Skeletal muscle tissue (tissue), 4 donors: ENCODE results near the gene CLEC6A. TPM values are rescaled to one million over a fixed set of nuclear protein-coding genes. Genes with fewer than 3 reads are reported as not detected.

Source experiments
- H3K27ac ChIP-seq: one replicate; pipeline ENCODE4 v1.7.0; 2013; ENCODE audit warnings: mild to moderate bottlenecking, low read depth, low read length, inconsistent platforms
- H3K27me3 ChIP-seq, 3 donors: one replicate each; pipeline ENCODE4 v1.7.0; 2013; ENCODE audit warnings: low read length in 3 of 3; ENCODE audit not compliant: control insufficient read depth in 3 of 3, insufficient read depth in 3 of 3
- H3K36me3 ChIP-seq, 3 donors: one replicate each; pipeline ENCODE4 v1.7.0; 2013; ENCODE audit warnings: low read length in 3 of 3; ENCODE audit not compliant: control insufficient read depth in 3 of 3, insufficient read depth in 3 of 3
- H3K4me1 ChIP-seq, 3 donors: one replicate each; pipeline ENCODE4 v1.7.0; 2013; ENCODE audit warnings: low read length in 3 of 3, mild to moderate bottlenecking in 3 of 3; ENCODE audit not compliant: control insufficient read depth in 3 of 3, insufficient read depth in 3 of 3
- H3K4me3 ChIP-seq, 3 donors: one replicate each; pipeline ENCODE4 v1.7.0; 2013; ENCODE audit warnings: low read length in 3 of 3
- H3K9ac ChIP-seq, 3 donors: one replicate each; pipeline ENCODE4 v1.7.0; 2013; ENCODE audit warnings: low read length in 3 of 3, mild to moderate bottlenecking in 3 of 3, moderate library complexity in 2 of 3, low read depth in 1 of 3
- H3K9me3 ChIP-seq, 3 donors: one replicate each; pipeline ENCODE4 v1.7.0; 2013; ENCODE audit warnings: low read length in 3 of 3; ENCODE audit not compliant: control insufficient read depth in 3 of 3
- total RNA-seq: library from RNA; depleted of rRNA; stranded (reverse); fragments of >200 nt; gene quantifications from one replicate; pipeline ENCODE4 v1.2.3, GENCODE V29; 2014
- donor health status: Osteomylitis.

Gene CLEC6A
- total RNA-seq, 1 donor from 2014 or later: under 0.01 TPM

DNA sequence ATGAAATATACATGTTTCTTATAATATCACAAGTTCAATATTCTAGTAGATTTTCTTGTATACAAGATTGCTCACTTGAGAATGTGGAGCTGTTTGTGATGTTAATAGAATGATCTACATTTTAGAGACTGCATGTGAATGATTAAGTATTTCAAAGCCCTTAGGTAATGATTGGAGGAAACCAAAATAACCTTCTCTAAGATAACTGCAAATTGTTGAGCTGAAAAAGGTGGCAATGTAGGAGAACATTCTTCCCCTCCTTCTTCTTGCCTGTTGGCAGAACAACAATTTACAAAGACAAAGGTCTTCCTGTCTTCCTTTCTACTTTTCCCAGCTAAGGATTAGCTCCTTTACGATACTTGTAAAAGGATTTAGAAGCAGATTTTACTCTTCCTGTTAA lies 2.0 kb upstream of the CLEC6A start:
- Histone ChIP-seq H3K9ac (no peak overlapping the region), H3K4me3 (no peak overlapping the region), H3K36me3 (no peaks in the 10 kb centered on the region), H3K27me3 (no peaks in the 10 kb centered on the region), H3K9me3 (no peaks in the 10 kb centered on the region), H3K4me1 (no peaks in the 10 kb centered on the region), H3K27ac (no peak overlapping the region)

GRCh38 chr12:8455271-8455670 lies 491 bp upstream of the CLEC6A start:
- H3K36me3 ChIP-seq: no peaks in the 10 kb centered on the region
- H3K9ac ChIP-seq: no peak overlapping the region
- H3K4me3 ChIP-seq: no peak overlapping the region
- no peaks in the 10 kb centered on the region for H3K9me3 ChIP-seq
- H3K27me3 ChIP-seq: no peaks in the 10 kb centered on the region
- H3K4me1 ChIP-seq: no peaks in the 10 kb centered on the region
- H3K27ac ChIP-seq: no peak overlapping the region

- Histone ChIP-seq H3K4me1 (no peaks in the 10 kb centered on the region), H3K27ac (no peak overlapping the region), H3K9ac (no peak overlapping the region), H3K4me3 (no peak overlapping the region), H3K27me3 (peaks cover 0 to 4% (median 0%) of the 10 kb centered on the region in 3 donors), H3K36me3 (no peaks in the 10 kb centered on the region), H3K9me3 (no peaks in the 10 kb centered on the region)
Observed at GRCh38 chr12:8461426-8461825, 5.7 kb downstream of the CLEC6A start.

DNA sequence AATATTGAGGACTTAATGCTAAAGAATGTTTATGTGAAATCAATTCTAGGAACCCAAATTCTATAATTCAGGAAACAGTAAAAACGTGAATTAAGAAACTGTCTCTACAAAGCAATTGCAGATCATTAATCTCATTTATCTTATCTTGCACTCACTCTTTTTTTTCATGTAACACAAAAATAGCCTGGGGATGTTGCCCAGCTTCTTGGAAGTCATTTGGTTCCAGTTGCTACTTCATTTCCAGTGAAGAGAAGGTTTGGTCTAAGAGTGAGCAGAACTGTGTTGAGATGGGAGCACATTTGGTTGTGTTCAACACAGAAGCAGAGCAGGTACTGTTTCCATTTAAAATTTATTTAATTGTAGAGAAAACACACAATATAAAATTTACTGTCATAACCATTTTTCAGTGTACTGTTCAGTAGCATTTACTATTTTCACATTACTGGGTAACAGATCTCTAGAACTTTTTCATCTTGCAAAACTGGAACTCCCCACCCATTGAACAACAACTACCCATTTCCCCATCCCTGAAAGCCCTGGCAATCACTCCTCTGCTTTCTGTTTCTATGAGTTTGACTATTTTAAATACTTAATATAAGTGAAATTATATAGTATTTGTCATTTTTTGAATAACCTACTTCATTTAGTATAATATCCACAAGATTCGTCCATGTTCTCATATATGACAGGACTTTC lies 9.7 kb downstream of the CLEC6A start:
- H3K9ac ChIP-seq: no peak overlapping the region
- H3K36me3 ChIP-seq: no peaks in the 10 kb centered on the region
- H3K9me3 ChIP-seq: no peaks in the 10 kb centered on the region
- no peaks in the 10 kb centered on the region for H3K4me1 ChIP-seq
- no peak overlapping the region for H3K4me3 ChIP-seq
- peaks cover 0 to 4% (median 0%) of the 10 kb centered on the region in 3 donors for H3K27me3 ChIP-seq
- no peak overlapping the region for H3K27ac ChIP-seq

- no peak overlapping the region for H3K27ac ChIP-seq
- H3K36me3 ChIP-seq: no peaks in the 10 kb centered on the region
Observed at GRCh38 chr12:8466241-8466640, 10.5 kb downstream of the CLEC6A start.

DNA sequence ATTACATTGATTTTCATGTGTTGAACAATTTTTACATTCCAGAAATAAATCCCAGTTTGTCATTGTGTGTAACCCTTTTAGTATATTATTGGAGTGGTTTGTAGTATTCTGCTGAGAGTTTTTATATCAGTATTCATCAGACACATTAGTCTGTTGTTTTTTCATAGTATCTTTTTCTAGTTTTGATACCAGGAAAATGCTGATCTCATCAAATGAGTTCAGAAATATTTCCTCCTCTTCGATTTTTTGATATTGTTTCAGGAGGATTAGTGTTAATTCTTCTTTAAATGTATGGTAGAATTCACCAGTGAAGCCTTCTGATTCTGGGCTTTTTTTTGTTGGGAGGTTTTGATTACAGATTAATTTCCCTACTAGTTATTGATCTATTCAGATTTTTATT lies 15.3 kb downstream of the CLEC6A start:
- Histone ChIP-seq H3K9ac (no peak overlapping the region), H3K27me3 (no peaks in the 10 kb centered on the region), H3K36me3 (no peaks in the 10 kb centered on the region), H3K27ac (no peak overlapping the region), H3K4me3 (no peak overlapping the region), H3K4me1 (no peaks in the 10 kb centered on the region), H3K9me3 (no peaks in the 10 kb centered on the region)

More at GRCh38 chr12:8466241-8466640, 10.5 kb downstream of the CLEC6A start:
- Histone ChIP-seq H3K9ac (no peak overlapping the region), H3K4me1 (no peaks in the 10 kb centered on the region), H3K27me3 (no peaks in the 10 kb centered on the region), H3K4me3 (no peak overlapping the region), H3K9me3 (no peaks in the 10 kb centered on the region)

- Histone ChIP-seq H3K4me3 (no peak overlapping the region), H3K36me3 (no peaks in the 10 kb centered on the region), H3K4me1 (no peaks in the 10 kb centered on the region), H3K9me3 (no peaks in the 10 kb centered on the region), H3K9ac (no peak overlapping the region), H3K27ac (no peak overlapping the region), H3K27me3 (no peaks in the 10 kb centered on the region)
Observed at GRCh38 chr12:8475508-8476203, 19.9 kb downstream of the CLEC6A start.

GRCh38 chr12:8482571-8483061 lies 26.9 kb downstream of the CLEC6A start:
- Histone ChIP-seq H3K9ac (no peak overlapping the region), H3K4me1 (no peaks in the 10 kb centered on the region), H3K27me3 (no peaks in the 10 kb centered on the region), H3K27ac (no peak overlapping the region), H3K4me3 (no peak overlapping the region), H3K9me3 (no peaks in the 10 kb centered on the region), H3K36me3 (no peaks in the 10 kb centered on the region)

DNA sequence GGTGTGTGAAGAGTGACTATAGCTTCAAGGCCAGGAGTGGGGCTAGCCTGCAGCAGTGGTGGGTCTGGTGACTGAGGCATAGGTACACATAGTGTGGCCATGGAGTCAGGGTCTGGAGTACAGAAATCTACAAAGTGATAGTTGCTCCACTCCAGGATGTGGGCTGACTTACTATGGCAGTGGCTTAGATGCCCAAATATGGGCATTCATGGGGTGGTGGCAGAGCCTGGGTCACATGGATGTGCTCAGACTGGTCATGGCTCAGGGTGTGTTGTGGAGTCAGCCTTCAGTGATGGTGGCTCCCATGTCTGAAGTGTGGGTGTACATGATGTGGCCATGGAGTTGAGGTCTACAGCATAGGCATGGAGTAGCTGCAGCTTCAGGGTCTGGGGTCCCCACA lies 27.3 kb downstream of the CLEC6A start:
- no peak overlapping the region for H3K4me3 ChIP-seq
- H3K9me3 ChIP-seq: no peaks in the 10 kb centered on the region
- no peak overlapping the region for H3K9ac ChIP-seq
- no peaks in the 10 kb centered on the region for H3K4me1 ChIP-seq
- no peaks in the 10 kb centered on the region for H3K36me3 ChIP-seq
- H3K27ac ChIP-seq: no peak overlapping the region
- no peaks in the 10 kb centered on the region for H3K27me3 ChIP-seq
